SH-SY5Y (cell line): ENCODE measurements around the gene NUP160.

Experiments
- GATA2 ChIP-seq: IDR thresholded peaks from 2 replicates; pipeline ENCODE4 v1.6.1; 2011; ENCODE audit warnings: mild to moderate bottlenecking, low read depth, low read length
- GATA3 ChIP-seq: IDR thresholded peaks from 2 replicates; pipeline ENCODE4 v1.6.1; 2011; ENCODE audit warnings: low read depth, mild to moderate bottlenecking, low read length, moderate library complexity

GRCh38 chr11:47896199-47896598 is 48.0 kb upstream of the NUP160 start:
- TF ChIP-seq GATA2: no peak
- no peak for TF ChIP-seq GATA3
